K562 (cell line): ENCODE results near the gene C1orf167. TPM values are rescaled to one million over a fixed set of nuclear protein-coding genes. Genes with fewer than 3 reads are reported as not detected.

Experiments used
- CCAR2 ChIP-seq: fragments of 200-400 bp; formaldehyde crosslinking; IDR thresholded peaks from 2 replicates; pipeline ENCODE4 v1.6.1; 2017; ENCODE audit warnings: mild to moderate bottlenecking, low read depth, low read length
- CGGBP1 ChIP-seq: fragments of 250-450 bp; sonication (Bioruptor Pico); IDR thresholded peaks from 2 replicates; pipeline ENCODE4 v1.9.0; 2021; ENCODE audit warnings: mild to moderate bottlenecking
- DMBX1 ChIP-seq: fragments of 250-450 bp; sonication (Bioruptor Pico); IDR thresholded peaks from 2 replicates; pipeline ENCODE4 v1.8.0; 2022; ENCODE audit warnings: inconsistent platforms, mild to moderate bottlenecking, moderate library complexity, borderline replicate concordance
- EZH2 ChIP-seq: IDR thresholded peaks from 2 replicates; pipeline ENCODE4 v1.6.1; 2012; ENCODE audit warnings: low read depth, mild to moderate bottlenecking, inconsistent platforms, low read length, borderline replicate concordance
- FOXO4 ChIP-seq: fragments of 450-650 bp; formaldehyde crosslinking; IDR thresholded peaks from 2 replicates; pipeline ENCODE4 v1.4.0; 2020; ENCODE audit warnings: mild to moderate bottlenecking, moderate library complexity
- HDAC1 ChIP-seq, 2 experiments: fragments of 450-650 bp; IDR thresholded peaks; 2 replicates each; pipeline ENCODE4 v1.6.1; 2016 to 2017; ENCODE audit warnings: inconsistent platforms in 1 of 2, mild to moderate bottlenecking in 1 of 2, moderate library complexity in 1 of 2
- IFI16 ChIP-seq: fragments of 250-450 bp; sonication (Bioruptor Pico); IDR thresholded peaks from 2 replicates; pipeline ENCODE4 v2.1.2; 2022; ENCODE audit warnings: mild to moderate bottlenecking, inconsistent platforms
- L3MBTL2 ChIP-seq: fragments of 450-650 bp; IDR thresholded peaks from 2 replicates; pipeline ENCODE4 v1.6.1; 2016; ENCODE audit warnings: mild to moderate bottlenecking, moderate library complexity
- MEF2A ChIP-seq: IDR thresholded peaks from 2 replicates; pipeline ENCODE4 v1.6.1; 2011; ENCODE audit warnings: low read depth, mild to moderate bottlenecking, low read length, moderate library complexity; ENCODE audit not compliant: control insufficient read depth
- MITF ChIP-seq: IDR thresholded peaks from 2 replicates; pipeline ENCODE4 v1.6.1; 2014; ENCODE audit warnings: antibody characterized with exemption
- MLX ChIP-seq, 2 experiments: fragments of 450-650 bp in 1 of 2; sonication (generic) in 1 of 2; formaldehyde crosslinking; conservative IDR thresholded peaks; 2 replicates each; pipeline versions ENCODE4 v1.4.0 to v1.8.1; 2020 to 2022; ENCODE audit warnings: mild to moderate bottlenecking in 1 of 2, missing genetic modification reagents in 1 of 2
- PCBP1 ChIP-seq: fragments of 200-400 bp; formaldehyde crosslinking; IDR thresholded peaks from 2 replicates; pipeline ENCODE4 v1.6.1; 2018; ENCODE audit warnings: mild to moderate bottlenecking, low read depth, low read length; ENCODE audit not compliant: poor library complexity, severe bottlenecking
- PHB ChIP-seq: fragments of 250-450 bp; sonication (Bioruptor Pico); IDR thresholded peaks from 2 replicates; pipeline ENCODE4 v1.5.0; 2021
- PML ChIP-seq: IDR thresholded peaks from 2 replicates; pipeline ENCODE4 v1.6.1; 2012; ENCODE audit warnings: low read length, inconsistent platforms
- POLR2A ChIP-seq: fragments of 450-650 bp; conservative IDR thresholded peaks from 2 replicates; pipeline ENCODE4 v1.6.1; 2016
- POLR2B ChIP-seq: fragments of 450-650 bp; IDR thresholded peaks from 2 replicates; pipeline ENCODE4 v1.6.1; 2018; ENCODE audit warnings: low read depth; ENCODE audit not compliant: partially characterized antibody
- RBM22 ChIP-seq: fragments of 200-400 bp; formaldehyde crosslinking; IDR thresholded peaks from 2 replicates; pipeline ENCODE4 v1.6.1; 2018; ENCODE audit warnings: low read length, low read depth; ENCODE audit not compliant: poor library complexity, severe bottlenecking
- RBM34 ChIP-seq: fragments of 200-400 bp; formaldehyde crosslinking; IDR thresholded peaks from 2 replicates; pipeline ENCODE4 v1.6.1; 2018; ENCODE audit warnings: low read length, borderline replicate concordance; ENCODE audit not compliant: insufficient read depth
- TBL1XR1 ChIP-seq, 2 experiments: IDR thresholded peaks; 2 replicates each; pipeline ENCODE4 v1.6.1; 2012; ENCODE audit warnings: improper control_type of control experiment in 2 of 2, low read length in 2 of 2, mild to moderate bottlenecking in 1 of 2
- TCF15 ChIP-seq: fragments of 250-450 bp; sonication (Bioruptor Pico); IDR thresholded peaks from 2 replicates; pipeline ENCODE4 v1.8.0; 2022; ENCODE audit warnings: moderate library complexity, mild to moderate bottlenecking, inconsistent platforms
- ZBTB34 ChIP-seq: fragments of 250-450 bp; sonication (Bioruptor Pico); IDR thresholded peaks from 2 replicates; pipeline ENCODE4 v1.8.0; 2021; ENCODE audit warnings: mild to moderate bottlenecking, moderate library complexity
- ZNF583 ChIP-seq: fragments of 250-450 bp; sonication (Bioruptor Pico); IDR thresholded peaks from 2 replicates; pipeline ENCODE4 v1.4.0; 2020
- ZNF717 ChIP-seq: fragments of 250-450 bp; sonication (Bioruptor Pico); IDR thresholded peaks from 2 replicates; pipeline ENCODE4 v1.5.0; 2021
- polyA plus RNA-seq, 8 experiments: library from polyadenylated mRNA; depleted of rRNA in 4 of 8; stranded (reverse) in 5 of 8; unstranded in 3 of 8; fragments of >200 nt; fragmentation: Nextera tagmentation in 2 of 8; fragmentation: Illumina TruSeq in 1 of 8; extraction: Ambion mirVana in 2 of 8; extraction: Trizol in 1 of 8; gene quantifications; 2 replicates each; pipeline versions ENCODE4 v1.2.1 to v1.2.3, GENCODE V29; 2011 to 2014; ENCODE audit warnings: inconsistent platforms in 1 of 8, missing spikeins in 1 of 8
- total RNA-seq, 7 experiments: library from RNA; depleted of rRNA in 6 of 7; stranded (reverse); fragments of >200 nt in 6 of 7; fragmentation: Illumina TruSeq in 2 of 7; extraction: Trizol in 2 of 7; gene quantifications; 2 replicates each; pipeline versions ENCODE4 v1.2.1 to v1.2.3, GENCODE V29; 2011 to 2021; ENCODE audit warnings: low replicate concordance in 1 of 7

Gene C1orf167
- total and polyA plus RNA-seq, 9 of the 15 experiments (the other 6 are each of a cell fraction or from before 2014, with no cell fraction given): 0.22 to 0.86 (median 0.31) TPM; not detected in 2

- TF ChIP-seq PML (no peak; the same call in 1 of the 2 replicates), POLR2A (peak; percentile 43; the same call in 1 of the 2 replicates), POLR2B (no peak), PCBP1 (no peak), TCF15 (CRISPR knock-in tag) (no peak), ZNF583 (peak; percentile 52; the same call in 1 of the 2 replicates), HDAC1 (IDR thresholded peaks at IDR 0.05) (no peak), ZBTB34 (no peak), RBM22 (peak; percentile 82), PHB (no peak), EZH2 (no peak), DMBX1 (CRISPR knock-in tag) (no peak), CGGBP1 (peak; percentile 16; the same call in 1 of the 2 replicates), ZNF717 (CRISPR knock-in tag) (0 out of 2 replicates have a peak, but pooled peaks have one; percentile 48), MLX (CRISPR knock-in tag; conservative IDR thresholded peaks at IDR 0.05) (0 out of 4 replicates have a peak, but pooled peaks of 1 of the 2 experiments have one; percentile 6), IFI16 (CRISPR knock-in tag) (no peak), TBL1XR1 (IDR thresholded peaks at IDR 0.05; ENCODE audit: low read length in 2 of 2) (no peak), MEF2A (no peak), MITF (no peak), L3MBTL2 (peak; percentile 21; the same call in 1 of the 2 replicates), RBM34 (no peak), CCAR2 (no peak), FOXO4 (CRISPR knock-in tag) (no peak)
Observed at GRCh38 chr1:11787251-11787803, 25.3 kb downstream of the C1orf167 start (continued).
